Stimulated activated naive B cell treated with anti-CD40 and anti-IgM and Interleukin-4, amounts not matched to agents 10 μg/mL and 1 μg/mL and 100 μg/mL, for 72 hours (primary cell): Measurements from ENCODE around the gene TSPEAR.
"Not testable (repeated sequence)": the region's sequence is repeated elsewhere in the genome, so short reads cannot be mapped to it uniquely, and the experiment has no call there.

Experiments used
- ATAC-seq, 2 donors: fragments of 150-1000 bp; cut with Tn5 transposase; replicated peaks; 2 replicates each; pipeline ENCODE4 v1.10.0; 2021; ENCODE audit warnings: moderate library complexity in 1 of 2
- DNase-seq: peaks from one replicate; pipeline ENCODE4 v3.0.0; 2021
- H3K27ac Mint-ChIP-seq: one replicate; pipeline ENCODE4 v1.8.0; 2022; ENCODE audit warnings: mild to moderate bottlenecking, mixed read lengths
- H3K27me3 Mint-ChIP-seq, 2 donors: one replicate each; pipeline ENCODE4 v1.8.0; 2022; ENCODE audit warnings: mixed read lengths in 2 of 2
- H3K36me3 Mint-ChIP-seq, 2 donors: one replicate each; pipeline ENCODE4 v1.8.0; 2022; ENCODE audit warnings: mixed read lengths in 2 of 2, mild to moderate bottlenecking in 1 of 2
- H3K4me1 Mint-ChIP-seq, 2 donors: one replicate each; pipeline ENCODE4 v1.8.0; 2022; ENCODE audit warnings: mixed read lengths in 2 of 2, mild to moderate bottlenecking in 1 of 2
- H3K4me3 Mint-ChIP-seq, 2 donors: one replicate each; pipeline ENCODE4 v1.8.0; 2022; ENCODE audit warnings: mild to moderate bottlenecking in 2 of 2, mixed read lengths in 2 of 2, moderate library complexity in 1 of 2
- H3K9me3 Mint-ChIP-seq, 2 donors: one replicate each; pipeline ENCODE4 v1.8.0; 2022; ENCODE audit warnings: mixed read lengths in 2 of 2, mild to moderate bottlenecking in 1 of 2

Gene TSPEAR

DNA sequence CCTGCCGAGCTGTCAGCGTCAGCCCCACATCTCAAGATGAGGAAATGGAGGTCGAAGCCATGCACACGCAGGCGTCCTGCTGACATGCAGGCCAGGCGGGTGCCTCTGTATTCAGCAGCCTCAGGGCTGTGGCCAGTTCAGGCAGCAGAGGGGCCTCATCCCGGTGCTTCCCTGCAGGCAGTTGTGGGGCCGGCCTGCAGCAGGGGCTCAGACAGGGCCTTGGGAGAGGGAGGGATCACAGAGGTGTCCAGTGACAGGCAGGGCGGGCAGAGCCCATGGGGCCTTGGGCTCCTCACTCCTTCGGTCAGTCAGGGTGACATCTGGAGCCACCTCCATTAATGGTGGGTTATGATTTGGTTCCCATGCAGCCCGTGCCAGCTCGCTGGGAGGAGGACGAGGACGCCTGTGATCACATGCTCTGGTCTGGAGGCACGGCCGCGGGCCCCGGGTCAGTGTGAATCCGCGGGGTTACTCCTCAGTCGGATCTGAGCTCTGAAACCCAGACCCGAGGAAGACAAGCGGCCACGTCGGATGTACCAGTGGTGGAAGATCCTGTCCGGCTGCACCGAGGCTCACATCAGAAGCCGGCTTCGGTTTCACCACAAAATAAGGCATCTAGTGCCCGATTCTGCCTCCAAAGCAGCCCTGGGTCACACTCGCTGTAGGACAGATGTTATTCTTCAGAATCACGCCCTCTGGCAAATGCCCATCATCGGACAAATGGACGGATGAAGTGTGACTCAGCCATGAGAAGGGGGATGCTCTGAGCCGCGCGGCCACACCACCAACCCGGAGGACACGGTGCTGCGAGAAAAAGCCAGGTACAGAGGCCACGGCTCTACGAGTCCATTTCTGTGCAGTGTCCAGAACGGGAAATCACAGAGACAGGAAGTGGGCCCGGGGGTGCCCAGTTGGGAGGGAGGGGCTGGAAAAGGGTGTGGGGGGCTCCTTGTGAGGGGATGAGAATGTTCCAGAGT is 204.8 kb downstream of the TSPEAR start:
- H3K4me3 Mint-ChIP-seq = no peak overlapping the region
- H3K27ac Mint-ChIP-seq = no peak overlapping the region
- H3K9me3 Mint-ChIP-seq = peaks cover 0 to 2% of the 10 kb centered on the region in 2 donors
- peaks cover 0 to 10% of the 10 kb centered on the region in 2 donors for H3K27me3 Mint-ChIP-seq
- H3K36me3 Mint-ChIP-seq = no peaks in the 10 kb centered on the region
- ATAC-seq (no peak), DNase-seq (no peak)
- H3K4me1 Mint-ChIP-seq = peaks cover 11 to 21% of the 10 kb centered on the region in 2 donors

DNA sequence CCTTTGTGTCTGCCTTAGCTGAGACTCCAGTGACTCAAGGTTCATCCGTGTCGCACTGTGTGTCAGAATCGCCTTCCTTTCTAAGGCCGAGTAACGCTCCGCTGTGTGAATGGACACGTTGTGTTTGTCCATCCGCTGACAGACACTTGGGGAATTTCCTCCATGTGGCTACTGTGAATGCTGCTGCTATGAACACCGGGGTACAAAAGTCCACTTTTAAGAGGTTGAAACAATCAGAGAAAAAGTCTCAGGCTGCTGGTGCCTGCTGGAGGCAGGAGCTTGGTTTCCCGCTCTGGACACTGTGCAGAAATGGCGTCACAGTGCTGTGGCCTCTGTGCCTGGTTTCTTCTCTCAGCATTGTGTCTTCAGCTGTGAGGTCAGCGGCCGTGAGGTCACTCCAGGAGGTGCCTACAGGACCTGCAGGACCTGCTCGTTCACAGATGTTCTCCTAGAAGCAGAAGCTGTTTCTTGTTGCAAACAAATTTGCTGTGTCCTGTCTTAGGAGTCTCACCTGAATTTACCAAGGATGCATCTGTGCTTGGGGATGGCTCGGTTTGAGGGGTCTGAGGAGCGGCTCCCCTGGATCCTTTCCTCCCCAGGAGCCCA is 205.6 kb downstream of the TSPEAR start:
- ATAC-seq (no peak), DNase-seq (no peak)
- Mint-ChIP-seq H3K27ac (no peak overlapping the region), H3K9me3 (peaks cover 0 to 2% of the 10 kb centered on the region in 2 donors), H3K36me3 (no peaks in the 10 kb centered on the region), H3K4me3 (no peak overlapping the region), H3K4me1 (peaks cover 11 to 21% of the 10 kb centered on the region in 2 donors), H3K27me3 (peaks cover 0 to 8% of the 10 kb centered on the region in 2 donors)

DNA sequence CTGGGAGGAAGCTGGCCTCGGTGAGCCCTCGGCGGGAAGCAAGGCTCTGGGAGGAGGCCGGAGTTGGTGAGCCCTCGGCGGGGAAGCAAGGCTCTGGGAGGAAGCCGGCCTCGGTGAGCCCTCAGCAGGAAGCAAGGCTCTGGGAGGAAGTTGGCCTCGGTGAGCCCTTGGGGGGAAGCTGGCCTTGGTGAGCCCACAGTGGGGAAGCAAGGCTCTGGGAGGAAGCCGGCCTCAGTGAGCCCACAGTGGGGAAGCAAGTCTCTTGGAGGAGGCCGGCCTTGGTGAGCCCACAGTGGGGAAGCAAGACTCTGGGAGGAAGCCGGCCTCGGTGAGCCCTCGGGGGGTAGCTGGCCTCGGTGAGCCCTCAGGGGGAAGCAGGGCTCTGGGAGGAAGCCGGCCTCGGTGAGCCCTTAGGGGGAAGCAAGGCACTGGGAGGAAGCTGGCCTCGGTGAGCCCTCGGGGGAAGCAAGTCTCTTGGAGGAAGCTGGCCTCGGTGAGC is 207.4 kb downstream of the TSPEAR start:
- Mint-ChIP-seq H3K27me3 (no peaks in the 10 kb centered on the region), H3K4me3 (peak overlapping the region in 1 of 2 donors; percentile 25), H3K4me1 (peaks cover 6 to 11% of the 10 kb centered on the region in 2 donors), H3K9me3 (peaks cover 0 to 2% of the 10 kb centered on the region in 2 donors), H3K27ac (peak overlapping the region; percentile 61), H3K36me3 (no peaks in the 10 kb centered on the region)
- ATAC-seq = no peak
- DNase-seq = no peak

DNA sequence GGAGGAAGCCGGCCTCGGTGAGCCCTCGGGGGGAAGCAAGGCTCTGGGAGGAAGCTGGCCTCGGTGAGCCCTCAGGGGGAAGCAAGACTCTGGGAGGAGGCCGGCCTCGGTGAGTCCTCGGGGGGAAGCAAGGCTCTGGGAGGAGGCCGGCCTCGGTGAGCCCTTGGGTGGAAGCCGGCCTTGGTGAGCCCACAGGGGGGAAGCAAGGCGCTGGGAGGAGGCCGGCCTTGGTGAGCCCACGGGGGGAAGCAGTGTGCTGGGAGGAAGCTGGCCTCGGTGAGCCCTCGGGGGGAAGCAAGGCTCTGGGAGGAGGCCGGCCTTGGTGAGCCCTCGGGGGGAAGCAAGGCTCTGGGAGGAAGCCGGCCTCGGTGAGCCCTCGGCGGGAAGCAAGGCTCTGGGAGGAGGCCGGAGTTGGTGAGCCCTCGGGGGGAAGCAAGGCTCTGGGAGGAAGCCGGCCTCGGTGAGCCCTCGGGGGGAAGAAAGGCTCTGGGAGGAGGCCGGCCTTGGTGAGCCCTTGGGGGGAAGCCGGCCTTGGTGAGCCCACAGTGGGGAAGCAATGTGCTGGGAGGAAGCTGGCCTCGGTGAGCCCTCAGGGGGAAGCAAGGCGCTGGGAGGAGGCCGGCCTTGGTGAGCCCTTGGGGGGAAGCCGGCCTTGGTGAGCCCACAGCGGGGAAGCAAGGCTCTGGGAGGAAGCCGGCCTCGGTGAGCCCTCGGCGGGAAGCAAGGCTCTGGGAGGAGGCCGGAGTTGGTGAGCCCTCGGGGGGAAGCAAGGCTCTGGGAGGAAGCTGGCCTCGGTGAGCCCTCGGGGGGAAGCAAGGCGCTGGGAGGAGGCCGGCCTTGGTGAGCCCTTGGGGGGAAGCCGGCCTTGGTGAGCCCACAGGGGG is 208.1 kb downstream of the TSPEAR start:
- not testable (repeated sequence) for H3K4me3 Mint-ChIP-seq, DNase-seq, H3K9me3 Mint-ChIP-seq, H3K27me3 Mint-ChIP-seq, H3K27ac Mint-ChIP-seq, H3K36me3 Mint-ChIP-seq, ATAC-seq
- H3K4me1 Mint-ChIP-seq = peaks cover 6 to 11% of the 10 kb centered on the region in 2 donors

DNA sequence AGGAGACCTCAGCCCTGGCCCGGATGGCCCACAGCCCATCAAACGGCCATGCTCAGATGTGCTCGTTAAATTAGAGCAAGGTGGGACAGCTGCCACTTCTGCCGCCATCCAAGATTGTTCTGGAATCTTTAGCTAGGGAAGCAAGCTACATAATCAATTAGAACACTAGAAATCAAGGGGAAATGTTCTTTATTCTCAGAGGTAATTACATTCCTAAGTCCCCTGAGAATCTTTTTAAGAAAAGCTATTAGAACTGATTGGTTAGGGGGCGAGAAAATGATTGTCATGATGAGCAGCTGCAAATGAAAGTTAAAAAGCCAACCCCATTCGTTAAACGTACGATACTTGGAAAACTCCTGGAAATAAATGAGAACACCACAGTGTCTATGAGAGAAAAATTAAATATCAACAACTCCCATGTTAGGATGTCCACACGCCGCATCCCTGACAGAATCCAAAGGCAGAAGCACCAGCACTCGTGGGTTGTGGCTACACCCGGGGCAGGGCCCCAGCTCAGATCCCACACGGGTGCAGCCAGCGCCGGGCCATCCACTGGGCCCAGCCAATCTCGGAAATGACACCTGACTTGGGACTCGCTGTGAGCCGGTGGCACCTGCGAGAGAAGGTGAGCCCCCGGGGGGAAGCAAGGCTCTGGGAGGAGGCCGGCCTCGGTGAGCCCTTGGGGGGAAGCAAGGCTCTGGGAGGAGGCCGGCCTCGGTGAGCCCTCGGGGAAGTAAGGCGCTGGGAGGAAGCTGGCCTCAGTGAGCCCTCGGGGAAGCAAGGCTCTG is 209.0 kb downstream of the TSPEAR start:
- H3K4me1 Mint-ChIP-seq = peaks cover 6 to 11% of the 10 kb centered on the region in 2 donors
- peaks cover 0 to 2% of the 10 kb centered on the region in 2 donors for H3K9me3 Mint-ChIP-seq
- ATAC-seq = no peak

DNA sequence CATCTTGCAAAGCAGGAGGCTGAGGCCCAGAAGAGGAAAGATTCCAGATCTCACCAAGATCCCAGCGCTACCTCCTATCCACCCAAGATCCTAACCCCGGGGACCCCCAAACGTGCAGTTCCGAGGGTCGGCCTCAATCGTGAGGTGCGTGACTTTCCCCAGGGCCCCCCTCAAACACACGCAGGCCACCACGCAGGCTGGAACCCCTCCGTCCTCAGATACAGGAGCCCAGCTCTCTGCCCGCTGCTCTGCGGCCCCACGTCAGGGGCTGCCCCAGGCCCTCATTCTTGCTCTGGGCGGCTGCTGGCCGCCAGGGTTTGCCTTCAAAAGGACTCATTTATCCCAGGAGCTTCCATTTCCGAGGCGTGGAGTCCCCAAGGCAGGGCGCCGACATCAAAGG is 211.3 kb downstream of the TSPEAR start:
- DNase-seq (no peak), ATAC-seq (no peak)
- H3K36me3 Mint-ChIP-seq = peaks cover 0 to 4% of the 10 kb centered on the region in 2 donors
- peaks cover 13 to 19% of the 10 kb centered on the region in 2 donors for H3K27me3 Mint-ChIP-seq
- H3K4me3 Mint-ChIP-seq = no peak overlapping the region
- peaks cover 0 to 2% of the 10 kb centered on the region in 2 donors for H3K9me3 Mint-ChIP-seq
- H3K27ac Mint-ChIP-seq = no peak overlapping the region
- peaks cover 6 to 11% of the 10 kb centered on the region in 2 donors for H3K4me1 Mint-ChIP-seq

More for the DNA sequence above, 209.0 kb downstream of the TSPEAR start:
- Mint-ChIP-seq H3K36me3 (no peaks in the 10 kb centered on the region), H3K27me3 (peaks cover 0 to 4% of the 10 kb centered on the region in 2 donors), H3K4me3 (no peak overlapping the region), H3K27ac (no peak overlapping the region)
- DNase-seq = no peak

DNA sequence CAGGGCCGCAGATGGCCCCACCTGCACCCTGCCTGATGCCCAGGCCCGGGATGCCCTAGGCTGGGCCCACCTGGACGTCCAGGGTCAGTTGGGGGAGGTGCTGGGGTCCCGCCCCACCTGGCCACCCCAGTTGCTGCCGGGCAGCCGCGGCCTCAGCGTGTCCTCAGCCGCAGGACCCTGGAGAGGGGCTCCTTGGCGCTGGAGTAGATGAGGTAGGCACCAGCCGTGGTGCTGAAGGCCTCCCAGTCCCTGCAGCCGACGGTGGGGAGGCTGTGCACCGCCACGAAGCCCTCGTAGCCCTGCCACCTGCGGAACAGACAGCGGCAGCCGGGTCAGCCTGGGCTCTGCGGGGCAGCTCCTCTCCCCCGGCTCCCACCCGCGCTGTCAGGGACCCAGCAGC is 211.7 kb downstream of the TSPEAR start:
- Mint-ChIP-seq H3K9me3 (peaks cover 0 to 2% of the 10 kb centered on the region in 2 donors), H3K36me3 (peaks cover 0 to 4% of the 10 kb centered on the region in 2 donors), H3K4me1 (peaks cover 6 to 11% of the 10 kb centered on the region in 2 donors), H3K27me3 (peaks cover 13 to 19% of the 10 kb centered on the region in 2 donors), H3K27ac (no peak overlapping the region), H3K4me3 (no peak overlapping the region)
- no peak for DNase-seq
- ATAC-seq = no peak

DNA sequence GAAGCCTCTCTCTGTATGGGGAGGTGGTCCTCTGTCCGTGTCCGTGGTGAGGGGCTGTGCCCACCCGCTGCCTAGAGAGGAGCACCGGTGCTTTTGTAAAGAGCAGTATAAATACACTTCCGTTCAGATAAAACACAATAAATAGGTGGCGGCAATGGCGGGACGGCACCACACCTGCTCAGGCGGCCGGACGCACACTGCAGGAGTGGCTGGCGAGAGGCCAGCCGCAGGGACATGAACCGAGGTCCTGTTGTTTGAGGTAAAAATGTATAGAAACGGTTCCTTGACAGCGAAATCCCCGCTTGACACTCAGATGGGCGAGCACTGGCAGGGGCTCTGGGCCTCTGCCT is 212.2 kb downstream of the TSPEAR start:
- Mint-ChIP-seq H3K4me1 (peaks cover 4 to 8% of the 10 kb centered on the region in 2 donors), H3K27me3 (peaks cover 13 to 19% of the 10 kb centered on the region in 2 donors), H3K4me3 (no peak overlapping the region), H3K27ac (no peak overlapping the region), H3K36me3 (peaks cover 0 to 4% of the 10 kb centered on the region in 2 donors), H3K9me3 (peaks cover 0 to under 1% of the 10 kb centered on the region in 2 donors)
- DNase-seq = no peak
- no peak for ATAC-seq

DNA sequence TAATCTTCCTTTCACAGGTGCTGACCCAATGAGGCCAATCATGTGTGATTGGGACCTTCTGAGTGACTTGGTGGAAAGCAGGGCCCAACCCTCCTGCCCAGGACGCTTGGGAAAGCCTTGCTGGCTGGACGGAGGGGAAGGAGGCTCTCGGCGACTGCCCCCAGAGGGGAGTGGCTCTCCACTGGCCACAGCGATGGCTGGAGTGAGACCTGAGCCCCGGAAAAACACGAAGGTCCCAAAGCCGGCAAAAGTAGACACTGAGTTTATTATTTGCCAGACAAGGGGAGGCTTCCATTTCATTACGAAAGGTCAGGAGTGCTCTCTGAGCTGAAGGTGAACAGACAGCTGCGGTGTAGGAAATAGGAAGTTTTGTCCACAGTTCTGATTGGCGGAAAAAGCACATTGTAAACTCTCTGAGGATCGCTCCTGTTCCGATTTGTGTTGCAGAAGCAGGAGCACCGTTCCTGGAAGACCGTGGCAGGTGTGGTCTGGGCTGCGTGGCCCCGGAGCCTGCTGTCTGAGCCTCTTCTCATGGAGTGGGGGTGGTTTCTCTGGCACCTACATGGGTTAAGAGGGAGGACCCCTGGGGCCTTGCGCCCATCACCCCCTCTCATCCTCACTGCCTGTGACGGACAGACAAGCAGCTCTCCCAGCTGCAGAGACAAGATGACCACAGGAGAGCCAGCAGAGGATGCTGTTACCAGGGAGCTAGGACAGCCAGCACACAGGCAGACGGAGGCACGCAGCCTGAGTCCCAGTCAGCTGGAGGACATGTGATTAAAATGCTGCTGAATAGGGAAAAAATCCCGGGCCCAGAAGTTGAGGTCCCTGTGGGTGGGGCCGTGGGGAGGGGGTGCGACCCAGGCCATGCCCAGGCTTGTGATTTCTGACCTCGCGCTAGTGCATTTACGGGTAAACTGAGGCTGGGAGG is 212.8 kb downstream of the TSPEAR start:
- H3K27me3 Mint-ChIP-seq = peaks cover 13 to 19% of the 10 kb centered on the region in 2 donors
- H3K36me3 Mint-ChIP-seq = peaks cover 0 to 4% of the 10 kb centered on the region in 2 donors
- DNase-seq (no peak), ATAC-seq (no peak)
- H3K4me3 Mint-ChIP-seq = no peak overlapping the region
- no peak overlapping the region for H3K27ac Mint-ChIP-seq
- H3K9me3 Mint-ChIP-seq = no peaks in the 10 kb centered on the region
- peaks cover 0 to 2% of the 10 kb centered on the region in 2 donors for H3K4me1 Mint-ChIP-seq

DNA sequence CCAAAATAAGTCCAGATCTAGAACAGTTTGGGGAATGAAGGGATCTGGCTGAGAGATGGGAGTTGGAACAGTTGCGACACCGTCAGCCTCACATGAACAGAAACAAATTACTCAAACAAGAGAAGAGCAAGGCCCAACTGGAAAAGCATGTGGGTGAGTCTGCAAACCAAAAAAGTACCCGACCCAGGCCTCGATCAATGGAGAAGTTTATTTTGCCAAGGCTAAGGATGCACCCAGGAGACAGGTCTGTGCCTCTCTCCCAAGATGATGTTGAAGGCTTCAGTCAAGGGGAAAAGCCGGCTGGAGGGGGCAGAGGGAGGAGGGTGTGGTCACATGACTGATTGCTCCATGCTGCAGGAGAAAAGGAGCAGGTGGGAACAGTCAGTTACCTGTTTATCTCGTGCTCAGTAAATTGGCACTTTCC is 213.7 kb downstream of the TSPEAR start:
- DNase-seq = no peak
- no peak for ATAC-seq
- Mint-ChIP-seq H3K27me3 (peaks cover 13 to 26% of the 10 kb centered on the region in 2 donors), H3K36me3 (peaks cover 5 to 10% of the 10 kb centered on the region in 2 donors), H3K9me3 (peaks cover 6 to 7% of the 10 kb centered on the region in 2 donors), H3K27ac (no peak overlapping the region), H3K4me3 (no peak overlapping the region), H3K4me1 (no peaks in the 10 kb centered on the region)

DNA sequence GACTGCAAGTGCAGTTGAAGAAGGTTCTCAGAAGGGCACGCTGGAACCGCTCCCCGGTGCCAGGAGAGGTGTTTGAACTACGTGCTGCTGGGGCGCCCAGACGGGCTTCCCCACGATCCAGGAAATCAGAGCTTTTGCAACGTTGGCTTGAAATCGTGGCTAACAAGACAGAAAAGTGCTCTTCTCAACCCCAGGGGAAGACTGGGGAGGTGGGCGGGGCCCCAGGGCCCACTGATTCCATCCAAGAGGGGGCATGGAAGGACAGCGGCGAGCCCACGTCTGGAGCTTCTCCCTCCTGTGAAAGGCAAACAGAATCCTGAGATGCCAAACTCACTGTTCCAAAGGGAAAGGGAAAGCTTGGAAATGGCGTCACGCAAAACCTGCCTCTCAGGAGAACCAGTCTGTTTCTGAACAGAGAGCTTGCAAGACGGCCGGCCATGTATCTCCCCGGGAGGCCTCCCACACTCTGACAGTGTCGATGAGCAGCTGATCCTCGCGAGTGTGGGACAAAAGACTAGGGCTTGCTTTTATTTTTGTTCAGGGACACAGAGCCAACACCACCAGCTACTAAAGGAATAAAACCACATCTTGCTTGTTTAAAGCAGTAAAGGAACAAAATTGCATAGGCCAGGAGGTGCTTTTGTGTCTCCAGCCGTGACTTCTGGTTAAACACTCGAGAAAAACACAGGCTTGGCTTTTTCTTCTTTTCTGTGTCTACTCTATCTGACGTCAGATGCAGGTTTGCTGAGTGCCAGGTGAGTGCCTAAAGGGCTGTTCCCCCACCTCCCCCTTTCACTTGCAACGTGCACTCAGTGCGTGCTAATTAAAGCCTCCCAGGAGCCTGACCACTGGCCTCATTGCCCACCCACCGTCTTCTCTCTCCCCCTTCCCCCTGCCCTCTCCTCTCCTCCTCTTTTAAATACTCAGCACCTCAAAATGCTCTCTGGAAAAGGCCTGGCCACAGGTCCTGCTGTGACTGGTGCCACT is 214.5 kb downstream of the TSPEAR start:
- Mint-ChIP-seq H3K9me3 (peaks cover 9 to 14% of the 10 kb centered on the region in 2 donors), H3K36me3 (peaks cover 5 to 12% of the 10 kb centered on the region in 2 donors), H3K4me3 (no peak overlapping the region), H3K27me3 (peaks cover 17 to 31% of the 10 kb centered on the region in 2 donors), H3K4me1 (no peaks in the 10 kb centered on the region), H3K27ac (no peak overlapping the region)
- DNase-seq = no peak
- no peak for ATAC-seq
